Activated CD4-positive, alpha-beta T cell treated with anti-CD3 and anti-CD28 coated beads for 24 hours (primary cell): ENCODE results near the gene SLC1A6.
"Not testable (repeated sequence)": the region's sequence is repeated elsewhere in the genome, so short reads cannot be mapped to it uniquely, and the experiment has no call there.

ENCODE experiments used
- DNase-seq, 2 donors: peaks; one replicate each; pipeline ENCODE4 v3.0.0-alpha.2; 2020; ENCODE audit warnings: low read depth in 2 of 2

SLC1A6 gene

DNA sequence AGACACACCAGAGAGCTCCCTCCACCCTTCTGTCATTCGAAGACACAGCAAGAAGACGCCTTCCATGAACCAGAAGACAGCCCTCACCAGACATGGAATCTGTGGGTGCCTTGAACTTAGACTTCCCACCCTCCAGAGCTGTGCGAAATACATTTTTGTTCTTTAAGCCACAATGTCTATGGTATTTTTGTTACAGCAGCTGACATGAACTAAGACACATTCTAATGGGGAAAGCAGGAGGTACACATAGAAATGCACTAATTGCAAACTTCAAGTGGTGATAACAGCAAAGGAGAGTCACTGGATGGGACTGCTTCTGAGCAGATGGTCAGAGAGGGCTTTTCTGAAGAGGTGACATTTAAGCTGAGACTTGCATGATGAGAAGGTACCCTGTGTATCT lies 22.2 kb downstream of the SLC1A6 start:
- DNase-seq, result no peak

DNA sequence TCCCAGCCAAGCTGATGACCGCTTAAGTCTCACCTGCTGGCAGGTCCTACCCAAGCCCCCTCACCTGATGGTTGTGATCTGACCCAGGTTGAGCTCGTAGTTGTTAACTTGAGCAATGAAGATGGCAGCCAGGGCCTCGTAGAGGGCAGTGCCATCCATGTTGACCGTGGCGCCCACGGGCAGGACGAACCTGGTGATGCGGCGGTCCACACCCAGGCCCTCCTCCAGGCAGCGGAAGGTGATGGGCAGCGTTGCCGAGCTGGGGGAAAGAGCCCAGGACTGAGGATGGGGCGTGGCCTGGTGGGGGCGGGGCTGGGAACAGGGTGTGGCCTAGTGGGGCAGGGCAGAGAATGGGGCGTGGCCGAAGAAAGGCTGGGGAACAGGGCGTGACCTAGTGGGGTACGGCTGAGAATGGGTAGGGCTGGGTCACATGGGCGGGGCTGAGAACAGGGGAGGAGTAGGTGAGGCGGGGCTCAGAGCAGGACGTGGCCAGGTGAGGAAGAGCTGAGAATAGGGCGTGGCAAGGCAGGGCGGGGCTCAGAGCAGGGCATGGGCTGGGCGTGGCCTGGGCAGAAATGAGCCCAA lies 25.5 kb downstream of the SLC1A6 start:
- DNase-seq, result no peak

DNA sequence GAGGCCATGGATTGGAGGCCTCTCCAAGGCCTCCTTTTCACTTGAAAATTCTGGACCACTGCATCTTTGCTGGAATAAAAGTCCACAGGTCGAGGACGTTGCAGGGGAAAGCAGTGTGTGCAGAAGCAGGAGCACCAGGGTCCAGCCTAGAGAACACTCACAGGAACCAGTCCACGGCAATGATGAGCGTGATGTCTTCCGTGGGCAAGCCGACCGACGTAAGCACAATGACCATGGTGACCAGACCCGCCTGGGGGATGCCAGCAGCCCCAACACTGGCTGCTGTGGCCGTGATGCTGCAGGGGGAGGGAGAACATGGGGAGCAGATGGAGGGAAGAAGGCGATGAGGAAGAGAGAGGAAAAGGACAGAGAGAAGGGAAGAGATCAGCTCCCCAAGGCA lies 26.9 kb downstream of the SLC1A6 start:
- DNase-seq, result no peak

DNA sequence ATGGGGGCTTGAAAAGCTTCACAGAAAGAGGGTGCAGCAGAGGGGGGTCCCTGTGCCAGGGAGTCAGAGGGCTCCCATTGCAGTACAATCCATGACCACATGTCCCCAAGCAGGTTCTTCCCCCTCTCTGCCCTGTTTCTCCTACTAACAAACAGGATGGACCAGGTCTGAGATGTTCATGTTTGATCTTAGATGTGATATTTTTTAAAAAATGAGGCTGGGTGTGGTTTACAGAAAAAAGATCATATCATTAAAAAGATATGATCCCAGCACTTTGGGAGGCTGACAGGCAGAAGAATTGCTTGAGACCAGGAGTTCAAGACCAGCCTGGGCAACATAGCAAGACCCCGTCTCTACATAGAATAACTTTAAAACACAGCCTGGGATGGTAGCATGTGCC lies 29.2 kb downstream of the SLC1A6 start:
- DNase-seq, result no peak

DNA sequence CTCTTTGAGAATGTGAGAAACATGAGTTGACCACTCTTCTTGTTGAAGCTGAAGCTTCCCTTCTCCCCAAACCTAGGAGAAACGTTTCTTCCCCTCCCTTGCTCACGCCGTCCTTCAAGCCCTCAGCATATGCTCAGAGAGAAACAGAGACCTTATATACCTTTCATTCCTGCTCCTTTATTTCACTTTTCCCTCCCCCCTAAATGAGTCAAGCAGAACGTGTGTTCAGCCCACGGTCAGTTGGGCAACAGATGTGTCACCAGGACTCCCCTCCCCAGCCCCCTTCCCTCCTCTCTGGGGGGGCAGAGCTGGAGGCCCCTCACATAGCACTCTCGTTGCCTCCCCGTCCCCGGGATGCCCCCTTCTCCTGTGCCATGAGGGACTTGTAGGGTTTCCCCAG lies 29.8 kb downstream of the SLC1A6 start:
- DNase-seq, result no peak

DNA sequence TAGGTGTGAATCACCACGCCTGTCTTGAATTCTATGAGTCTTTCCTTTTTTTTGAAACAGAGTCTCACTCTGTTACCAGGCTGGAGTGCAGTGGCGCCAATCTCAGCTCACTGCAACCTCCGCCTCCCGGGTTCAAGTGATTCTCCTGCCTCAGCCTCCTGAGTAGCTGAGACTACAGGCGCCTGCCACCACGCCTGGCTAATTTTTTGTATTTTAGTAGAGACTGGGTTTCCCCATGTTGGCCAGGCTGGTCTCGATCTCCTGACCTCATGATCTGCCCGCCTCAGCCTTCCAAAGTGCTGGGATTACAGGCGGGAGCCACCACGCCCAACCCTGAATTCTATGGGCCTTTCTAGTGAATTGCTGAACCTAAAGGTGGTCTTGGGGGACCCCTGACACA lies 30.3 kb downstream of the SLC1A6 start:
- DNase-seq, result not testable (repeated sequence)

DNA sequence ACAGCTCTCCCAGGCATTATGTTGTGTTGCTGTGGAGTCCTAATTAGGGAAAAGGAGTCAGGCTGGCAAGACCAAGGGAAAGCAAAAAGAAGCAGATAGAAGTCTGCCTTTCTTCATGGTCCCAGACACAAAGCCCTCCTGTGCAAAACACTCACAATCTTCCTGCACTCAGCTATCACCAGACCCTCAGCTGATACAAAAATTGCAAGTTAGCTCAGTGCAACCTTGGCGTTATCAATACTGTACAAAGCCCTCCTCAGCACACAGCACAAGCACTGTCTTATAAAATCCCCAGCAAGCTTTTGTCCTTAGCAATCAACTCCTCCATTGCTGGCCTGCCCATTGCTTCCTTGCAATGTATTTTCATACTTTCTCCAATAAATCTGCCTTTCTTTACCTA lies 35.2 kb downstream of the SLC1A6 start:
- no peak for DNase-seq

DNA sequence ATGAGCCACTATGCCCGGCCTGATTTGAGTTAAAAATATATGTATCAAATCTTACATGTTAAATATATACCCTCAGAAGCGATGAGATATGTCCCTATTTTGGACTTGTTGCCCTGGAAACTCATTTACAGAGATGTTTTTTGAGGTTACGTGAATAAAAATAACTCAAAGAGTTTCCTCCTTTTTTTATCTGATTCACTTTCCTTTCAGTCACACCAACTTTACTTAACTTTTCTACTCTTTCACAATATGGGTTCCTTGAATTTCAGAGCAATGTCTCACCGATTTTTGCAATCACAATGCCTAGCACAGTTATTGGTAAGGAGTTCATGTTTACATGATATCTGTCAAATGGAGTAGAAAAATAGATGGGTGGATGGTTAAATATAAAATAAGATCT lies 36.1 kb downstream of the SLC1A6 start:
- DNase-seq, result no peak

DNA sequence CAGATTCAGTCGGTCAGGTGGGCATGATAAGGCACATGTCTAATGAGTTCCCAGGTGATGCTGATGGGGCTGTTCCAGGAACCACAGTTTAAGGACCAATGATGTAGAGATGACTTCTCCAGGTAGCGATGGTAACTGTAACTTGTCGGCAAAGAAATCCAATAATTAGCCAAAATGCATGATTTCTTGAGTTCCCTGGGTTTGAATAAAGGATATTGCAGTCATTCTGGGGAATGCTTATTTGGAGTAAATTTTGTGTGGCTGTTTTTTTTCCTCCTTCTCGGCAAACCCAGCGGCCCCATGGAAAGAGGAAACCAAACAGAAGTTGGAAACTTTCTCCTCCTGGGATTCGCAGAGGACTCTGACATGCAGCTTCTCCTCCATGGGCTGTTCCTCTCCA lies 38.5 kb downstream of the SLC1A6 start, which contains the start of gene OR7C2:
Gene OR7C2, plus strand, starts transcription at position 301 of the 400 bp plus-strand sequence. Its CDS starts 0 bp downstream, at position 301.
- no peak for DNase-seq

DNA sequence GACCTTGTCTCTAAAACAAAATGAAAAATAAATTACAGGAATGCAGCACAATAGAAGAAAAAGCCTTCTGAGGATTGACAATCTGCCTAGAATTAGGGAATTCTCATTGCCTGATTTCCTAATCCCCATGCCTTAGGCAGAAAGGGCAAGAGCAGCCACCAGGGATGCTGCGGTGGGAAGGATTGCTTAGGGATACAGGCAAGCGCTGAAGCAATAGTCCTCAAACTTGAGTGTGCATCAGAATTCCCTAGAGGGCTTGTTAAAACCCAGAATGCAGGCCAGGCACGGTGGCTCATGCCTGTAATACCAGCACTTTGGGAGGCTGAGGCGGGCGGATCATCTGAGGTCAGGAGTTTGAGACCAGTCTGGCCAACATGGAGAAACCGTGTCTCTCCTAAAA lies 39.4 kb downstream of the SLC1A6 start:
- DNase-seq, result no peak

DNA sequence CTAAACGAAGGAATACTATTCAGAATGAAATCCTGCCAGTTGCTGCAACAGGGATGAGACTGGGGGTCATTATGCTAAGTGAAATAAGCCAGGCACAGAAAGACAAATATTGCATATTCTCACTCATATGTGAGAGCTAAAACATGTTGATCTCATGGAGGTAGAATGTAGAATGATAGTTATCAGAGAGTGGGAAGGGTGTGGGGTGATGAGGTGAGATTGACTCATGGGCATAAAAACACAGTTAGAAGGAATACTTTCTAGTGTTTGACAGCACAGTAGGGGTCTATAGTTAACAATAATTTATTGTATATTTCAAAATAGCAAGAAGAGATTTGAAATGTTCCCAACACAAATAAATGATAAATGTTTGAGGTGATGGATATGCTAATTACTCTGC lies 46.2 kb downstream of the SLC1A6 start:
- no peak for DNase-seq

DNA sequence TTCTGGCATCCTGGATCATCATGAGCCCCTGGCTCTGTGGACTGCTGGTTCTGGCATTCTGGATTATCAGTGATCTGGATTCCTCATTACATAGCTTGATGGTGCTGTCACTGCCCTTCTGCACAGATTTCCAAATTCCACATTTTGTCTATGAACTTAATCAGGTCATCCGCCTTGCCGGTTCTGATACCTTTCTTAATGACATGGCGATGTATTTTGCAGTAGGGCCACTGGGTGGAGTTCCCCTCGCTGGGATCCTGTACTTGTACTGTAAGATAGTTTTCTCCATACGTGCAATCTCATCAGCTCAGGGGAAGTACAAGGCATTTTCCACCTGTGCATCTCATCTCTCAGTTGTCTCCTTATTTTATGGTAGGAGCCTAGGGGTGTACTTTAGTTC lies 62.8 kb downstream of the SLC1A6 start:
- no peak for DNase-seq

DNA sequence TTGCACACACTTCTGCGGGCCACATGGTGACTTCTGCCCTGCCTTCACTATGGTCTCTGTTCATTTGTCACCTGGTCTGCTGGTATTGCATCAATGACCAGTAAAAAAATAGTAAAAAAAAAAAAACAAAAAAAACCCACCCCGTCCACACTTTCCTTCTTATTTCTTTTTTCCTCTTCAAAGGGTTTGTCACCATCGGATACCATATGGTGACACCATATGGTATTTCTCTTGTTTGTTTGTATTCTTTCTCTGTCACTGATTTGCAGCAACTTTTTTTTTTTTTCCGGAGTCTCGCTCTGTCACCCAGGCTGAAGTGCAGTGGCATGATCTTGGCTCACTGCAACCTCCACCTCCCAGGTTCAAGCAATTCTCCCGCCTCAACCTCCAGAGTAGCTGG lies 64.5 kb downstream of the SLC1A6 start:
- DNase-seq, result no peak

DNA sequence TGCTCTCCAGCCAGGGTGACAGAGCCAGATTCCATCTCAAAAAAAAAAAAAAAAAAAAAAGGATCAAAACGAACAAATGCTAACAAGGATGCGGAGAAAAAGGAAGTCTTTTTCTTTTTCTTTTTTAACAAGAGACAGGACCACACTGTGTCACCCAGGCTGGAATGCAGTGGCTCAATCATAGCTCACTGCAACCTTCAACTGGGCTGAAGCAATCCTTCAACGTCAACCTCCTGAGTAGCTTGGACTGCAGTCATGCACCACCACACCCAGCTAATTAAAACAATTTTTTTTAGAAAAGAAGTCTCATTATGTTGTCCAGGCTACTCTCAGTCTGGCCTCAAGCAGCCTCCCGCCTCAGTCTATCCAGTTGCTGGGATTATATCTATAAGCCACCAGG lies 73.0 kb downstream of the SLC1A6 start:
- no peak for DNase-seq

DNA sequence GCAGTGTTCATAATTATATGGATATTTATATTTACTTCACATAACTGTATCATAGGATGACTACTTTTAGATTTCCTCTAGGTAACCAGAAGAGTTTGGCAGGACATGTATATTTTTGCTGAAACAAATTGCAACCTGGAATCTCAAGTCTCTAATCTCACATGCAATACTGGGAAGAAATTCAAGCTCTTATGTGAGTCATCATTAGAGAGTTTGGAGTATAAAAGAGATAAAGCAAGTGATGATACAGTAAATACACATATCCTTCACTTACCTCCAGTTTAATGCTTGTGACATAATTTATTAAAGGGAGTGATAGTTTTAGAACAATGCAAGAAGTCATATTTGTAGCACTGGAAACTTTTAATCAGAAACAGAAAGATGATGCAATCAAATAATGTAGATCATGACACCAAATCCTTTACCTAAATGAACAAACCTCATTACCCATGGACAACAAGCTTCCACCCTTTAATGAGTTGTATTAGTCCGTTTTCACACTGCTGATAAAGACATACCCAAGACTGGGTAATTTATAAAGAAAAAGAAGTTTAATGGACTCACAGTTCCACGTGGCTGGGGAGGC lies 77.9 kb downstream of the SLC1A6 start:
- no peak for DNase-seq
